Endothelial cell (in vitro differentiated cells): Measurements from ENCODE around the gene PC. TPM values are rescaled to one million over a fixed set of nuclear protein-coding genes. Genes with fewer than 3 reads are reported as not detected.
A peak's percentile ranks its signal among the peaks of the same experiment; 100 is the strongest.

Experiments used
- DNase-seq: peaks from one replicate; pipeline ENCODE4 v3.0.0; 2021; ENCODE audit warnings: low spot score
- H3K27ac Mint-ChIP-seq: one replicate; pipeline ENCODE4 v1.8.0; 2021; ENCODE audit warnings: mixed read lengths, inconsistent platforms; ENCODE audit not compliant: unreplicated experiment
- H3K27me3 Mint-ChIP-seq: one replicate; pipeline ENCODE4 v1.8.0; 2021; ENCODE audit warnings: mild to moderate bottlenecking, moderate library complexity, mixed read lengths, inconsistent platforms; ENCODE audit not compliant: unreplicated experiment
- H3K36me3 Mint-ChIP-seq: one replicate; pipeline ENCODE4 v1.8.0; 2021; ENCODE audit warnings: mild to moderate bottlenecking, low read depth, mixed read lengths, inconsistent platforms; ENCODE audit not compliant: unreplicated experiment
- H3K4me1 Mint-ChIP-seq: one replicate; pipeline ENCODE4 v1.8.0; 2021; ENCODE audit warnings: mild to moderate bottlenecking, mixed read lengths, inconsistent platforms; ENCODE audit not compliant: unreplicated experiment
- H3K4me3 Mint-ChIP-seq: one replicate; pipeline ENCODE4 v1.8.0; 2021; ENCODE audit warnings: mild to moderate bottlenecking, mixed read lengths, inconsistent platforms; ENCODE audit not compliant: unreplicated experiment
- H3K9me3 Mint-ChIP-seq: one replicate; pipeline ENCODE4 v1.8.0; 2021; ENCODE audit warnings: mixed read lengths, inconsistent platforms; ENCODE audit not compliant: unreplicated experiment
- total RNA-seq: library from RNA; stranded (reverse); fragmentation: NEBNext Ultra II Directional; extraction: Animal tissue kit (Norgen Biotek cat#: 25700); gene quantifications from one replicate; pipeline ENCODE4 v1.2.1, GENCODE V29; 2021; ENCODE audit not compliant: unreplicated experiment
- TF ChIP-seq, protein P1 (sequence below): fragments of 200-600 bp; sonication (generic); IDR thresholded peaks from one replicate; pipeline ENCODE4 v1.5.0; 2021; ENCODE audit warnings: antibody characterized with exemption; ENCODE audit not compliant: unreplicated experiment

PC gene
- total RNA-seq, 1 donor from 2014 or later, result 5.8 TPM

DNA sequence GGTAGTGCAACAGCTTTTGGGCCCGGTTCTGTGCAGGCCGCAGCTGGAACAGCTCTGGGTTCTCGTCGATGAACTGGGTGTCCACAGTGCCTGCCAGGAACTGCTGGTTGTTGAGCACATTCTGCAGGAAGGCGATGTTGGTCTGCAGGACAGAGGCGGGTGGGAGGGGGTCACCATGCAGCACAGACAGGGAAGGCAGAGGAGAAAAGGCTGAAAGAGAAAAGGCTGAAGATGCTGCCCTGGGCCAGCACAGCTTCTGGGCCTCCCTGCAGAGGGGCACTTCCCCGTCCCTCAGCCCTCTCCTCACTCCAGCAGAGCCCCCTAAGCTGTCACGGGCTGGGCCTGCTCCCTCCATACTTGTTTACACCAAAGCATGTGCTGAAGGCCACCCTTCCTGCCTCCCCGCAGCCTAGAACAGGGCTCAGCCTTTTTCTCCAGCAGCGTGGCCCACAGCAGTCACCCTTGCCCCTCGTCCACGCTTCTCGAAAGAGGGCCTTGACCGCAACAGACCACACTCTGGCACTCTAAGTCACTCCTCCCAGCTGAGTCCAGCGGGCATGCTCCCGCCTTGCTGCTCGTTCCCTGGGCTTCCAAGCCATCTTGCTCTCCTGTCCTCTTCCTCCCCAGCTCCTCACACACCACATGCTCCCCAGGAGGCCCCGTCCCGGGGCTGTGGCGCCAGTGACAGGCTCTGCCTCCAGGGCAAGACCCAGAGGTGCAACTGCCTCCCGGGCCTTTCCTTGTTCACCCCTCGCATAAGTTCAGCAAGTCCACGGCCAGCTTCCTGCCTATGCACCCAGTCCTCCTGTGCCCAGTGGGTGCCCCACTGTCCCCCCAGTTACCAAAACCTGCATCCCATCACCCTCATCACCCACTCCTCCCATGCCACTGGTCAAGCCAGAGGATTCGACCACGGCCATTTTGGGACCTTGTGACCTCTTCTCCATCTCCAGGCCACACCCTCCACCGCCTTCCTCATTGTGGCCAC lies 104.6 kb downstream of the PC start:
- TF ChIP-seq, protein P1, sequence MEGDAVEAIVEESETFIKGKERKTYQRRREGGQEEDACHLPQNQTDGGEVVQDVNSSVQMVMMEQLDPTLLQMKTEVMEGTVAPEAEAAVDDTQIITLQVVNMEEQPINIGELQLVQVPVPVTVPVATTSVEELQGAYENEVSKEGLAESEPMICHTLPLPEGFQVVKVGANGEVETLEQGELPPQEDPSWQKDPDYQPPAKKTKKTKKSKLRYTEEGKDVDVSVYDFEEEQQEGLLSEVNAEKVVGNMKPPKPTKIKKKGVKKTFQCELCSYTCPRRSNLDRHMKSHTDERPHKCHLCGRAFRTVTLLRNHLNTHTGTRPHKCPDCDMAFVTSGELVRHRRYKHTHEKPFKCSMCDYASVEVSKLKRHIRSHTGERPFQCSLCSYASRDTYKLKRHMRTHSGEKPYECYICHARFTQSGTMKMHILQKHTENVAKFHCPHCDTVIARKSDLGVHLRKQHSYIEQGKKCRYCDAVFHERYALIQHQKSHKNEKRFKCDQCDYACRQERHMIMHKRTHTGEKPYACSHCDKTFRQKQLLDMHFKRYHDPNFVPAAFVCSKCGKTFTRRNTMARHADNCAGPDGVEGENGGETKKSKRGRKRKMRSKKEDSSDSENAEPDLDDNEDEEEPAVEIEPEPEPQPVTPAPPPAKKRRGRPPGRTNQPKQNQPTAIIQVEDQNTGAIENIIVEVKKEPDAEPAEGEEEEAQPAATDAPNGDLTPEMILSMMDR, result no peak
- H3K4me1 Mint-ChIP-seq, result peaks cover 7% of the 10 kb centered on the region
- H3K27ac Mint-ChIP-seq, result no peak overlapping the region
- H3K36me3 Mint-ChIP-seq, result peaks cover 10% of the 10 kb centered on the region
- no peaks in the 10 kb centered on the region for H3K9me3 Mint-ChIP-seq
- H3K27me3 Mint-ChIP-seq, result peaks cover 26% of the 10 kb centered on the region
- DNase-seq, result no peak
- H3K4me3 Mint-ChIP-seq, result peak overlapping the region; percentile 48

DNA sequence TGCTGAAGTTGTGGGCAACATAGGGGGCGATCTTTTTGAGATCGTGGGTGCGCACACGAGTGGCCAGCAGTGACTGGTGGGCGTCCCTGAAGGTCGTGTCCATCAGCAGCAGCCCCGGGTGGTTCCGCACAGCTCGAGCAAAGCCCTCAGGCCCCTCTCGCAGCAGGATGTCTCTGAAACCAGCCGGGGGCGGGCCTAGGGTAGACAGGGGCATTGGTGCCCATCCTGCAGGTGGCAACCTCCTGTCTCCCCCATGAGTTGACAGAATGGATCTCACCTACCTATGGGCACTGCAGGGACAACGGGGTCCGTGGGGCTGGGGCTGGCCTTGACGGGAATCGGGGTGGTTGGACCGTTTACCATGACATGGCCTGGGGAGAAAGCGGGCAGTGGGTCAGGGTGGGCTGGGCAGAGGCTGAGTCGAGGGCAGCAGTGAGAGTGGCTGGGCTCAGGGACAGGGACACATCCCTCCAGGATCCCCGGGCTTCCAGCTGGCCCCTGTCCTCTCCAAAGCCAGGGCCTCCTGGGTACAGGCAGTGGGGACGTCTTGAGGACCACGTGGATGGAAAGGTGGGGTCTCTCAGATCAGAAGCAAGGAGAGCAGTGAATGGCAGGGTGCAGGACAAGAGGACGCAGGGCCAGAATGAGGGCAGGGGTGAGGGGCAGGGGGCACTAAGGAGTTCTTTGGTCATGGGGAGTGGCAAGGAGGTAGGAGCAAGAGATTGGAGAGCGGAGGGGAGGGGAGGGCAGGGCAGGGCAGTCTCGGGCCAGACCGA lies 105.5 kb downstream of the PC start:
- H3K9me3 Mint-ChIP-seq, result no peaks in the 10 kb centered on the region
- H3K27ac Mint-ChIP-seq, result no peak overlapping the region
- H3K4me3 Mint-ChIP-seq, result no peak overlapping the region
- TF ChIP-seq, protein P1, result peak; percentile 1
- peaks cover 26% of the 10 kb centered on the region for H3K27me3 Mint-ChIP-seq
- H3K36me3 Mint-ChIP-seq, result peaks cover 10% of the 10 kb centered on the region
- H3K4me1 Mint-ChIP-seq, result peaks cover 7% of the 10 kb centered on the region
- DNase-seq, result no peak

DNA sequence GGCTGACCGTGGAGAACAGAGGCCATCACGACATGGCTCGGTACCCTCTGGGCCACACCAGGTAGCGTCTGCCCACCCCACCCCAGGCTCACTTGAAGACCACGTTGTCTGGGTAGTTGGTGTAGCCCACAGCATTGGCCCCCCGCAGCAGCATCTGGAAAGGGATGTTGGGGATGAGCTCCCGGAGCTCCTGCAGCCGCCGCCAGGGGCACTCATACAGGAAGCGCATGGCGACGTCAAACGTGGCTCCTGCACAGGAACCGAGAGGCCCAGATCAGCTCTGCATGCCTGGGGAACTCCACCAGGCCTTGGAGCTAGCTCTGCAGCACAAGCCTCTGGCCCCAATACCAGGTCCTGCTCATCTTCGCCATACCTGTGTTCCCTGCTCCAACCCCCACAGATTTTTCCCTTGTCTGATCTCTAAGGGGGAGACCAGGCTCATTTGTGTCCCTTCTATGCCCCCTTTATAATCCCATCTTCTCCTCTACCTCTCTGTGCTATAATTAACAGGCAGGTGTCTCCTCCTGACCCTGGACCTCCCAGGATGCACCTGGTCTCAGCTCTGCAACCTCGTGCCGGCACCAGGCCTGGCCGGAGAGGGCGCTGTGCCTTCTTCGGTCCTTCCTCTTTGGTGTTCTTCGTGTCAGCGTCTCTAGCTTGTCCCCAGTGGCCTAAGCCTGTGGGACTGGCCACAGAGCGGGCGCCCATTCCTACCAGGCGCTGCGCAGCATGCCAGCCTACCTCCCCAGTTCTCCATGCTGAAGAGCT lies 106.3 kb downstream of the PC start:
- Mint-ChIP-seq H3K4me3 (peak overlapping the region; percentile 34), H3K4me1 (peaks cover 7% of the 10 kb centered on the region), H3K9me3 (no peaks in the 10 kb centered on the region), H3K36me3 (peaks cover 10% of the 10 kb centered on the region), H3K27me3 (peaks cover 28% of the 10 kb centered on the region), H3K27ac (no peak overlapping the region)
- peak; percentile 54 for DNase-seq
- TF ChIP-seq, protein P1, result peak; percentile 48

DNA sequence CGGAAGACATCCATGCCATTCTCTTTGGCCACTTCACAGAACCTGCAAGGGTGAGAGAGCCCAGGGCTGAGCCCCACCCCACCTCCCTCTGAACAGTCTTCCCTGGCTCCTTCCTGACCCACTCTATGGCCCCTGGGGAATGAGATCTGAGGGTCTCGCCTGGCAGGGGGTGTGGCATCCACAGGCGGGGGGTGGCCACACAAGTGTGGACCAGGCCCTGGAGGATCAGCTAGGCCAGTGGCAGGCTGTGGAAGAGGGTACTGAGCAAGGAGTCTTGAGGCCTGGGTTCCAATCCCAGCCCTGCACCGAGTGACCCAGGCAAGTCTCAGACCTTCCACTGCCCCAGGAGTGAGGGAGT lies 107.0 kb downstream of the PC start:
- H3K27ac Mint-ChIP-seq, result no peak overlapping the region
- DNase-seq, result no peak
- peaks cover 7% of the 10 kb centered on the region for H3K4me1 Mint-ChIP-seq
- H3K9me3 Mint-ChIP-seq, result no peaks in the 10 kb centered on the region
- H3K27me3 Mint-ChIP-seq, result peaks cover 32% of the 10 kb centered on the region
- TF ChIP-seq, protein P1, result no peak
- no peak overlapping the region for H3K4me3 Mint-ChIP-seq
- H3K36me3 Mint-ChIP-seq, result peaks cover 10% of the 10 kb centered on the region
